ENCODE data around the gene ASPA.

GRCh38 chr17:3539881-3540540, 64.2 kb downstream of the ASPA start:
- TF ChIP-seq POLR2A (IDR thresholded peaks at IDR 0.05; ENCODE audit: low read length) (no peak), GATA1 (IDR thresholded peaks at IDR 0.05; ENCODE audit: low read depth, low read length) (no peak)
